K562 (cell line): ENCODE measurements around the gene FRMD3. TPM values are rescaled to one million over a fixed set of nuclear protein-coding genes. Genes with fewer than 3 reads are reported as not detected.

Experiments used
- ATAC-seq: fragments of 200-7000 bp; cut with Tn5 transposase; 3 replicates; pipeline ENCODE4 v1.9.1; 2020; ENCODE audit warnings: moderate library complexity
- BruUV-seq: library from RNA; stranded (reverse); fragments of 400-500 nt; replicated peaks from 2 replicates; lab custom pipeline; 2021; lab: Mats Ljungman, UMichigan
- CTCF ChIA-PET: fragments of 300-600 bp; formaldehyde crosslinking; extraction: SDS; loops from one replicate; lab custom pipeline; 2021; ENCODE audit warnings: low intra/inter-chr PET ratio; lab: Yijun Ruan, JAX
- POLR2A ChIA-PET: fragments of 300-600, 350-650 bp; sonication (Branson Sonifier 250); formaldehyde crosslinking; extraction: SDS; loops from one replicate; lab custom pipeline; 2021; ENCODE audit warnings: antibody characterized with exemption, inconsistent platforms; lab: Yijun Ruan, JAX
- DNase-seq, 4 experiments: peaks; one replicate each; pipeline versions ENCODE4 v3.0.0 to v3.0.0-alpha.2; 2011 to 2018; ENCODE audit warnings: low spot score in 3 of 4, mixed read lengths in 3 of 4; ENCODE audit errors: extremely low read depth in 1 of 4
- FAIRE-seq: peaks from 2 replicates; lab custom pipeline; 2011; peaks lifted over from hg19 to GRCh38; lab: Jason Lieb, UNC
- H2AFZ ChIP-seq: 2 replicates; pipeline ENCODE4 v1.6.0; 2011; ENCODE audit warnings: low read depth, low read length, control low read depth, inconsistent platforms
- H3K27ac ChIP-seq: fragments of 200-600 bp; 3 replicates; pipeline ENCODE4 v1.8.0; 2011; ENCODE audit warnings: low read depth, mild to moderate bottlenecking, control low read depth, inconsistent platforms, low read length, moderate library complexity, mixed read lengths; ENCODE audit errors: extremely low read depth
- H3K27me3 ChIP-seq, 2 experiments: fragments of 300-600 bp in 1 of 2; 2 replicates in 1 of 2; 3 replicates in 1 of 2; pipeline versions ENCODE4 v1.6.0 to v1.8.0; 2011; ENCODE audit warnings: inconsistent platforms in 2 of 2, low read length in 2 of 2, mild to moderate bottlenecking in 1 of 2, mixed read lengths in 1 of 2, moderate library complexity in 1 of 2; ENCODE audit not compliant: control insufficient read depth in 2 of 2, insufficient read depth in 2 of 2
- H3K36me3 ChIP-seq: fragments of 300-600 bp; 3 replicates; pipeline ENCODE4 v1.8.0; 2011; ENCODE audit warnings: mild to moderate bottlenecking, low read length, inconsistent platforms; ENCODE audit not compliant: control insufficient read depth, insufficient read depth
- H3K4me1 ChIP-seq, 2 experiments: fragments of 200-600 bp in 1 of 2; replicated peaks in 1 of 2; 2 replicates in 1 of 2; 3 replicates in 1 of 2; pipeline versions ENCODE4 v1.5.1 to v1.8.0; 2011; ENCODE audit warnings: inconsistent platforms in 2 of 2, low read length in 2 of 2, mild to moderate bottlenecking in 1 of 2, mixed read lengths in 1 of 2, moderate library complexity in 1 of 2; ENCODE audit not compliant: control insufficient read depth in 2 of 2, insufficient read depth in 2 of 2
- H3K4me2 ChIP-seq: 2 replicates; pipeline ENCODE4 v1.6.1; 2011; ENCODE audit warnings: low read length, control low read depth, inconsistent platforms, mixed read lengths; ENCODE audit not compliant: insufficient read depth
- H3K4me3 ChIP-seq: fragments of 200-600 bp; sonication (generic), shearing (Covaris generic); 2 replicates; pipeline ENCODE4 v1.5.1; 2016; ENCODE audit warnings: control low read depth, inconsistent platforms
- H3K79me2 ChIP-seq: fragments of 200-600 bp; 3 replicates; pipeline ENCODE4 v1.8.0; 2011; ENCODE audit warnings: low read length, inconsistent platforms; ENCODE audit not compliant: control insufficient read depth, insufficient read depth
- H3K9ac ChIP-seq, 2 experiments: 2 replicates each; pipeline versions ENCODE4 v1.6.0 to v1.6.1; 2011; ENCODE audit warnings: low read depth in 2 of 2, low read length in 2 of 2, control low read depth in 1 of 2, inconsistent platforms in 1 of 2, mild to moderate bottlenecking in 1 of 2, mixed read lengths in 1 of 2; ENCODE audit not compliant: insufficient read depth in 1 of 2
- H3K9me1 ChIP-seq: one replicate; pipeline ENCODE4 v1.6.0; 2011; ENCODE audit warnings: inconsistent platforms, mild to moderate bottlenecking, low read length, moderate library complexity; ENCODE audit not compliant: control insufficient read depth, insufficient read depth
- H3K9me3 ChIP-seq: replicated peaks from 2 replicates; pipeline ENCODE4 v1.5.1; 2011; ENCODE audit warnings: low read depth, low read length, inconsistent platforms; ENCODE audit not compliant: control insufficient read depth, insufficient read depth
- H4K20me1 ChIP-seq: replicated peaks from 2 replicates; pipeline ENCODE4 v1.6.1; 2011; ENCODE audit warnings: low read length, inconsistent platforms, mixed read lengths; ENCODE audit not compliant: control insufficient read depth, insufficient read depth
- CEBPG ChIP-seq, 3 experiments: fragments of 200-800 bp in 1 of 3; sonication (Bioruptor generic) in 1 of 3; sonication (generic) in 1 of 3; formaldehyde crosslinking in 1 of 3; IDR thresholded peaks in 2 of 3; conservative IDR thresholded peaks in 1 of 3; 2 replicates each; pipeline versions ENCODE4 v1.6.1 to v1.8.0; 2016 to 2022; ENCODE audit warnings: missing compliant biosample characterization in 2 of 3, missing genetic modification characterization in 2 of 3, mild to moderate bottlenecking in 1 of 3, missing genetic modification reagents in 1 of 3
- DMBX1 ChIP-seq: fragments of 250-450 bp; sonication (Bioruptor Pico); IDR thresholded peaks from 2 replicates; pipeline ENCODE4 v1.8.0; 2022; ENCODE audit warnings: inconsistent platforms, mild to moderate bottlenecking, moderate library complexity, borderline replicate concordance
- E2F8 ChIP-seq: fragments of 450-650 bp; IDR thresholded peaks from 2 replicates; pipeline ENCODE4 v1.7.1; 2018; ENCODE audit warnings: mild to moderate bottlenecking, low read depth; ENCODE audit not compliant: partially characterized antibody
- ELF1 ChIP-seq: fragments of 200-800 bp; sonication (Bioruptor generic); IDR thresholded peaks from 2 replicates; pipeline ENCODE4 v1.6.1; 2016; ENCODE audit warnings: missing genetic modification characterization, missing compliant biosample characterization
- HOXB6 ChIP-seq: fragments of 250-450 bp; sonication (Bioruptor Pico); IDR thresholded peaks from 2 replicates; pipeline ENCODE4 v1.5.1; 2022; ENCODE audit warnings: mild to moderate bottlenecking, borderline replicate concordance
- ID3 ChIP-seq, 2 experiments: fragments of 250-450 bp in 1 of 2; fragments of 450-650 bp in 1 of 2; sonication (Bioruptor Pico) in 1 of 2; IDR thresholded peaks; 2 replicates each; pipeline versions ENCODE4 v1.6.1 to v1.8.0; 2016 to 2021; ENCODE audit warnings: mild to moderate bottlenecking in 2 of 2, moderate library complexity in 2 of 2, missing compliant biosample characterization in 1 of 2, missing genetic modification characterization in 1 of 2
- IRF9 ChIP-seq: fragments of 450-650 bp; IDR thresholded peaks from 2 replicates; pipeline ENCODE4 v1.6.1; 2016; ENCODE audit warnings: missing biosample characterization, missing genetic modification characterization
- NFATC3 ChIP-seq: fragments of 450-650 bp; IDR thresholded peaks from 2 replicates; pipeline ENCODE4 v1.6.1; 2017; ENCODE audit warnings: mild to moderate bottlenecking
- POLR2B ChIP-seq: fragments of 450-650 bp; IDR thresholded peaks from 2 replicates; pipeline ENCODE4 v1.6.1; 2018; ENCODE audit warnings: low read depth; ENCODE audit not compliant: partially characterized antibody
- SIRT6 ChIP-seq: IDR thresholded peaks from one replicate; pipeline ENCODE4 v1.6.1; 2012; ENCODE audit warnings: low read depth, mild to moderate bottlenecking, control low read depth, inconsistent platforms, low read length, moderate library complexity
- ZNF311 ChIP-seq: fragments of 250-450 bp; sonication (Bioruptor Pico); IDR thresholded peaks from 2 replicates; pipeline ENCODE4 v1.4.0; 2020; ENCODE audit warnings: mild to moderate bottlenecking, moderate library complexity
- WGBS: fragments of 100-300 bp; shearing (Covaris generic); methylation state at CpG from one replicate; pipeline ENCODE4 v1.1.6; 2016; ENCODE audit warnings: low coverage, mixed read lengths; ENCODE audit not compliant: insufficient coverage; ENCODE audit errors: missing lambda C conversion rate; 5-methylcytosine and 5-hydroxymethylcytosine counted together
- in situ Hi-C: fragments of 300-500 bp; cut with MboI; formaldehyde crosslinking; loops from 4 replicates; pipeline ENCODE4 v1.15.0; 2018; ENCODE audit warnings: inconsistent platforms, mixed read lengths
- intact Hi-C: fragments of 100-400 bp; cut with micrococcal nuclease; formaldehyde crosslinking; loops from 2 replicates; pipeline ENCODE4 v1.14.2; 2022
- polyA plus RNA-seq, 8 experiments: library from polyadenylated mRNA; depleted of rRNA in 4 of 8; stranded (reverse) in 5 of 8; unstranded in 3 of 8; fragments of >200 nt; fragmentation: Nextera tagmentation in 2 of 8; fragmentation: Illumina TruSeq in 1 of 8; extraction: Ambion mirVana in 2 of 8; extraction: Trizol in 1 of 8; gene quantifications; 2 replicates each; pipeline versions ENCODE4 v1.2.1 to v1.2.3, GENCODE V29; 2011 to 2014; ENCODE audit warnings: inconsistent platforms in 1 of 8, missing spikeins in 1 of 8
- total RNA-seq, 7 experiments: library from RNA; depleted of rRNA in 6 of 7; stranded (reverse); fragments of >200 nt in 6 of 7; fragmentation: Illumina TruSeq in 2 of 7; extraction: Trizol in 2 of 7; gene quantifications; 2 replicates each; pipeline versions ENCODE4 v1.2.1 to v1.2.3, GENCODE V29; 2011 to 2021; ENCODE audit warnings: low replicate concordance in 1 of 7

FRMD3 gene
- total and polyA plus RNA-seq, 9 of the 15 experiments (the other 6 are each of a cell fraction or from before 2014, with no cell fraction given), result 0.09 to 0.51 (median 0.21) TPM

GRCh38 chr9:83557317-83557716 lies 19.1 kb upstream of the FRMD3 start:
- no peaks in the 10 kb centered on the region for H4K20me1 ChIP-seq
- H3K4me3 ChIP-seq, result no peak overlapping the region
- no peak overlapping the region for H3K27ac ChIP-seq
- ChIA-PET POLR2A (no interaction called here), CTCF (no interaction called here)
- no peak for DNase-seq
- no peaks in the 10 kb centered on the region for H3K9me1 ChIP-seq
- H3K27me3 ChIP-seq, result no peaks in the 10 kb centered on the region
- no peak overlapping the region for H3K9ac ChIP-seq
- TF ChIP-seq IRF9 (tag) (no peak), NFATC3 (no peak)
- H3K4me1 ChIP-seq, result no peaks in the 10 kb centered on the region
- no peaks in the 10 kb centered on the region for H3K9me3 ChIP-seq
- no peak for FAIRE-seq
- no peaks in the 10 kb centered on the region for H3K79me2 ChIP-seq
- intact Hi-C loops, result no loop called here
- in situ Hi-C loops, result no loop called here
- ATAC-seq, result no peak
- WGBS, result 20% methylated on average over 1 of the region's 1 CpG
- H2AFZ ChIP-seq, result no peak overlapping the region
- no peaks in the 10 kb centered on the region for H3K36me3 ChIP-seq
- H3K4me2 ChIP-seq, result no peak overlapping the region
- BruUV-seq, result no TSS peak

GRCh38 chr9:83554278-83554677 lies 16.1 kb upstream of the FRMD3 start:
- CTCF ChIA-PET, result no interaction called here
- POLR2A ChIA-PET, result no interaction called here
- Histone ChIP-seq H2AFZ (no peak overlapping the region), H3K4me3 (no peak overlapping the region), H3K9me3 (no peaks in the 10 kb centered on the region), H3K36me3 (no peaks in the 10 kb centered on the region), H3K27me3 (no peaks in the 10 kb centered on the region), H3K79me2 (no peaks in the 10 kb centered on the region), H3K4me2 (no peak overlapping the region), H3K4me1 (no peaks in the 10 kb centered on the region), H4K20me1 (no peaks in the 10 kb centered on the region), H3K9ac (no peak overlapping the region), H3K27ac (no peak overlapping the region), H3K9me1 (no peaks in the 10 kb centered on the region)
- in situ Hi-C loops, result no loop called here
- DNase-seq (no peak), FAIRE-seq (no peak), ATAC-seq (no peak)
- BruUV-seq, result no TSS peak
- 25% methylated on average over 3 of the region's 3 CpGs for WGBS
- intact Hi-C loops, result no loop called here
- no peak for TF ChIP-seq CEBPG (CRISPR knock-in tag; IDR thresholded peaks at IDR 0.05)
- no peak for TF ChIP-seq CEBPG (tag; conservative IDR thresholded peaks at IDR 0.05 in 1 of 2, IDR thresholded peaks at IDR 0.05 in 1 of 2)
- TF ChIP-seq ZNF311 (CRISPR knock-in tag), result no peak
- TF ChIP-seq HOXB6 (CRISPR knock-in tag), result no peak
- TF ChIP-seq POLR2B, result no peak
- TF ChIP-seq ELF1 (tag), result no peak
- no peak for TF ChIP-seq SIRT6
- TF ChIP-seq ID3 (CRISPR knock-in tag; IDR thresholded peaks at IDR 0.05), result no peak
- TF ChIP-seq ID3 (tag; IDR thresholded peaks at IDR 0.05), result no peak
- no peak for TF ChIP-seq DMBX1 (CRISPR knock-in tag)
- TF ChIP-seq E2F8, result no peak
